ENCODE results near the gene IGF2.

The IGF2 gene

DNA sequence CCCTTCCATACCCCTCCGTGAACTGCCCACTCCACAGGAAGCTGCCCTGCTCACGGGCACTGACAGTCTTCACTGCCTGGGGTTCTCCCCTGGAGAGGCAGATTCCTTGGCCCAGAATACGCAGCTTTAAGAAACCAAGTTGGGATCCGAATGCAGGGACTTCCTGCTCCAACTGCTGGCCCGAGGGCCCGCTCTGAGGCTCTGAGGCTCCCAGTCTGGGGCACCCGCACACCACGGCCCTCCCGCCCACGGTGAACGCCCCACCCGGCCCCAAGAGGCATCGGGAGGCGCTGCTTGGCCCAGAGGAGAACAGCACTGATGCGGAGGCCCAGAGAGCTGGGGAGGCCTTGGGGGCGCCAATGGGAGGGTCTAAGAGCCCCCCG, 42.3 kb downstream of the IGF2 start:
- DNase-seq (ENCODE audit: low read depth) = no peak
- TF ChIP-seq, protein P1, sequence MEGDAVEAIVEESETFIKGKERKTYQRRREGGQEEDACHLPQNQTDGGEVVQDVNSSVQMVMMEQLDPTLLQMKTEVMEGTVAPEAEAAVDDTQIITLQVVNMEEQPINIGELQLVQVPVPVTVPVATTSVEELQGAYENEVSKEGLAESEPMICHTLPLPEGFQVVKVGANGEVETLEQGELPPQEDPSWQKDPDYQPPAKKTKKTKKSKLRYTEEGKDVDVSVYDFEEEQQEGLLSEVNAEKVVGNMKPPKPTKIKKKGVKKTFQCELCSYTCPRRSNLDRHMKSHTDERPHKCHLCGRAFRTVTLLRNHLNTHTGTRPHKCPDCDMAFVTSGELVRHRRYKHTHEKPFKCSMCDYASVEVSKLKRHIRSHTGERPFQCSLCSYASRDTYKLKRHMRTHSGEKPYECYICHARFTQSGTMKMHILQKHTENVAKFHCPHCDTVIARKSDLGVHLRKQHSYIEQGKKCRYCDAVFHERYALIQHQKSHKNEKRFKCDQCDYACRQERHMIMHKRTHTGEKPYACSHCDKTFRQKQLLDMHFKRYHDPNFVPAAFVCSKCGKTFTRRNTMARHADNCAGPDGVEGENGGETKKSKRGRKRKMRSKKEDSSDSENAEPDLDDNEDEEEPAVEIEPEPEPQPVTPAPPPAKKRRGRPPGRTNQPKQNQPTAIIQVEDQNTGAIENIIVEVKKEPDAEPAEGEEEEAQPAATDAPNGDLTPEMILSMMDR (IDR thresholded peaks at IDR 0.05; ENCODE audit: low read depth, low read length, missing control alignments) = no peak
- H3K4me3 ChIP-seq (ENCODE audit: low read depth, low read length) = no peak overlapping the region

DNA sequence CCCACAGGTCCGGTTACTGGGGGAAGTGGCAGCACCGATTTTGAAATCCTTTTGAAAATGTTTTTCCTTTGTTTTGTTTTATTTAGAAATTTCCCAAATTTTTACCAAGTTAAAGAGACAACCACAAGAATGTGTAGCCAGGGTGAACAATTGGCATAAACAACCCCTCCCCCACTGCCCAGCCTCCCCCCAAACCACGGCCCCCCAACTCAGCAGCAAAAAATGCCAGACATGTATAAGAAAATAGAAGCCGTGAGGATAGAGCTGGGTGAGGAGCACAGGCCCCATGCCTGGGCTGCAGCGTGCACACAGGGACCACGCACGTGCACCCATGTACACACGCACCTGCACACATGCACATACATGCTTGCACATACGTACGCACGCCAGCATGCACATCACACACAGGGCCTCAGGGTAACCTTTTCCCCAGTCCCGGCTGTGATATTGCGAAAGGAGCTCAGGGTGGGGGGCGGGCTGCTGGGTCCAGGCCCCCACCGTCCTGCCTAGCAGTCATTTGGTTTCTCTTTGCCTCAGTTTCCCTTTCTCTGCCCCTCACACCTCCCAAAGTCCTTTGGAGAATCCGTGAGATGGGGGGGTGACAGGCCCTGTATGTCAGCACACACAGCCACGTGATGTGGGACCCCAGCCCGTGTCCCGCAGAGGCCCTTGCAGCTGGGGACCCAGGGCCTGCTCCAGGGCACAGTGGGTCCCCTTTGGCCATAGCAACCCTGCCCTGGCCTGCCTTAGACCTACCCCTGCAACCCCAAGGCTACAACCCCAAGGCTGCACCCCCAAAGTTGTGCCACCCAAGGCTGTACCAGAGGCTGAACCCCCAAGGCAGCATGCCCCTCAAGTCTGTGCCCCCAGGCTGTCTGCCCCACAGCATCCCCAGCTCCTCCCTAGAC, 42.9 kb downstream of the IGF2 start:
- H3K4me3 ChIP-seq (ENCODE audit: low read depth, low read length) = no peak overlapping the region
- DNase-seq (ENCODE audit: low read depth) = no peak
- TF ChIP-seq, protein P1 (IDR thresholded peaks at IDR 0.05; ENCODE audit: low read depth, low read length, missing control alignments) = no peak

DNA sequence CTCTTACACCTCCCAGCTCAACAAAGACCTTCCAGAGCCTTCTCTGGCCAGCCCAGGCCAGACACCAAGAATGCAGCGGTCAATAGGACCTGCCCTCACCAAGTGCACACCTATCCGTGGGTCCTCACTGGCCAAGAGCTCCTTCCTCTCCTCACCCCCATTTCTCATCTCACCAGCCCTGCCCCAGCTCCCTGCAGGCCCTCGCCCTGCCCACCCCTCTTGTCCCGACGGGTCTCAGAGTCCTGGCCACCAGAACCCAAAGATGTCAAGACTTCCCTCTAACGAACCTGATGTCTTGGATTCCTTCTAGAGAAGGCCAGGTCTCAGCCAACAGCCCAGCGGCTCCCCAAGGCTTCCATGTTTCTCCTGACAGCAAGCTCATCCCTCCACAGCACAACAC, 43.6 kb downstream of the IGF2 start:
- no peak overlapping the region for H3K4me3 ChIP-seq (ENCODE audit: low read depth, low read length)
- no peak for DNase-seq (ENCODE audit: low read depth)
- TF ChIP-seq, protein P1 (IDR thresholded peaks at IDR 0.05; ENCODE audit: low read depth, low read length, missing control alignments) = no peak

DNA sequence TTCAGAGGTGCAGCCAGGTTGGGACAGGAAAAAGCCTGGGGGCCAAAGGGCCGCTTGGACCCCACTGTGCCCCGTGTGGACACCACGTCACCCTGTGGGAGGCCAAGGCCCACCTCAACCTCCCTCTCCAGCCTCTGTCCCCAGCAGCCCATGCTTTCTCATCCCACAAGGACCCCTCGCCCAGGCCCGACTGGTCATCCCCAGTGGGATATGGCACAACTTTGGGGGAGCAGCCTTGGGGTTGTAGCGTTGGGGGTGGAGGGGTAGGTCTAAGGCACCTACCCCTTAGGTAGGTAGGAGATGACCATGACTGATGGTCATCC, 44.0 kb downstream of the IGF2 start:
- H3K4me3 ChIP-seq (ENCODE audit: low read depth, low read length) = no peak overlapping the region
- DNase-seq (ENCODE audit: low read depth) = no peak
- TF ChIP-seq, protein P1 (IDR thresholded peaks at IDR 0.05; ENCODE audit: low read depth, low read length, missing control alignments) = no peak

DNA sequence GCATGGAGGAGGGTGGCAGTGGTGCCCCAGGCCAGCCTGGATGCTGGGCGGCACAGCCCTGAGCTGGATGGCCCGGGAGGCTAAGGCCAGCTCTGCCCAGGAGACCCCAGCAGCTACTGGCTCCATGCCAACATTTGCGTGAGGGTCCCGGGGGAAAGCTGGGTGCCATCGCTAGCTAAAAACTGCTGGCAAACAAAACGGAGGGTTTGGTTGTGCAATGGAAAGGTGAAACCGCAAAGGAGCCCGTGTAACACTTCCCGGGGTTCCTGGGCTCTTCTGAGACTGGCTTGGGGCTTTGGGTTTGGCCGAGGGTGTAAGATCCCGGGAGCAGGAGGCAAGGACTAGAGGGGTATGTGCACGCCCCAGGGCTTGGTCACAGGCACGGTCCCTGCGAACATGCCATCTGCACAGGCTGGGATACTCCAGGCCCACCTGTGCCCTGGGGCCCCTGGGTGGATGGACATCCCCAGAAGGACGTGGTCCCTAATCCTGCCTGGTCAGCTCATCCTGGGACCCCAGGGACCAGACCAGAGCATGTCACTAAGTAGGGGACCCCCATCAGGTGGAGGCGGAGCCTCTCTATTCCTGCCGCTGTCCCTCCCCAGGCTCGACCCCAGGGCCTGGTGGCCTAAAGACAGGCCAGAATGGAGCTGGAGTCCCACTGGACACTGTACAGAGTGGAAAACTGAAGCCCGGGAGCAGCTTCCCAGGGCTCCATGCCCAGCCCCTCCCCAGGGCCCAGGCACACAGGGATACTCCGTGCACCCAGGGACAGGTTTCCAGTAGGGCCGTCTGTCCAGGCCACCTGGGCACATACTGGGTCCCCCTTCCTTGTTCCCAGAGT, 44.6 kb downstream of the IGF2 start:
- DNase-seq (ENCODE audit: low read depth) = no peak
- TF ChIP-seq, protein P1 (IDR thresholded peaks at IDR 0.05; ENCODE audit: low read depth, low read length, missing control alignments) = no peak
- H3K4me3 ChIP-seq (ENCODE audit: low read depth, low read length) = no peak overlapping the region

DNA sequence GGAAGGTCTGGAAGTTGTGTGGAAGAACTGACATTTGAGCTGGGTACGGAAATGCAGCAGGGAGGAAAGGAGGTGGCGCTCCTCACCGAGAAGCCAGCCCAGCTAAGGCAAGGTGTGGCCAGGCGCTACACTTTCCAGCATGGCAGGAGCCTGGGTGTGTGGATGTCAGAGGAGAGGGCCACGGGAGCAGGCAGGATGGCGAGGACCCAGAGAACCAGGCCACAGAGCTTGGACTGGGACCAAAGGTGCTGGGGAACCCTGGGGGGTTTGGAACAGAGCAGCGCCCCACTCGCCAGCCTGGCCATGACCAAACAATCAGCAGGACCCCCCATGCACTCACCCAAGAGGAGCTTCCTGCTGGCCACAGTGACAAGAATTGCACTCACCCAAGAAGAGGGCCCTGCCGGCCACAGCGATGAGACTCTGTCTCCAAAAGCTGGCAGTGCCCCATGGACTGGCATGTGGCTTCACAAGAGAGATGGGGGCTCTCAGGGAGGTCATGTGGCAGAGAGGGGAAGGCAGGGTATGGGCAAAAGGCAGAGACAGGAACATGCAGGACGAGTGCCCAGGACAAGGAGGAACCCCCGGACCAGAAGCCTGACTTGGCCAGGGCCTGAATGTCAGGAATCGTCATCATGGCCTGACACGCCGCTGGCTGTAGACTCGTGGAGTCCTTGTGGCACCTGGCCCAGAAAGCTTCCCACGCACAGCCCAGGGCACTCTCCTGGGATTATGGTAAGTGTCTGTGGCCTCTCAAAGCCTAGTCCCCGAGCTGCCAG, 45.4 kb downstream of the IGF2 start:
- no peak for DNase-seq (ENCODE audit: low read depth)
- TF ChIP-seq, protein P1 (IDR thresholded peaks at IDR 0.05; ENCODE audit: low read depth, low read length, missing control alignments) = no peak
- no peak overlapping the region for H3K4me3 ChIP-seq (ENCODE audit: low read depth, low read length)
